HG02623 (cell line): ENCODE data around the gene POLR3K.
"Not testable (repeated sequence)": the region's sequence is repeated elsewhere in the genome, so short reads cannot be mapped to it uniquely, and the experiment has no call there.

ENCODE experiments used
- ATAC-seq: cut with Tn5 transposase; IDR thresholded peaks from one replicate; pipeline ENCODE4 v1.9.1; 2021; ENCODE audit warnings: moderate library complexity; ENCODE audit not compliant: unreplicated experiment

Gene POLR3K

GRCh38 chr16:24151-24550 is 29.3 kb downstream of the POLR3K start:
- ATAC-seq: not testable (repeated sequence)

DNA sequence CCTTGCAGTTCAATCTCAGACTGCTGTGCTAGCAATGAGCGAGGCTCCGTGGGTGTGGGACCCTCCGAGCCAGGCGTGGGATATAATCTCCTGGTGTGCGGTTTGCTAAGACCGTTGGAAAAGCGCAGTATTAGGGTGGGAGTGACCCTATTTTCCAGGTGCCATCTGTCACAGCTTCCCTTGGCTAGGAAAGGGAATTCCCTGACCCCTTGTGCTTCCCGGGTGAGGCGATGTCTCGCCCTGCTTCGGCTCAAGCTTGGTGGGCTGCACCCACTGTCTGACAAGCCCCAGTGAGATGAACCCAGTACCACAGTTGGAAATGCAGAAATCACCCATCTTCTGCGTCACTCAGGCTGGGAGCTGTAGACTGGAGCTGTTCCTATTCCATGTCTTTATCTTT is 32.5 kb downstream of the POLR3K start:
- ATAC-seq: not testable (repeated sequence)

GRCh38 chr16:17062-17765 is 36.2 kb downstream of the POLR3K start:
- not testable (repeated sequence) for ATAC-seq

DNA sequence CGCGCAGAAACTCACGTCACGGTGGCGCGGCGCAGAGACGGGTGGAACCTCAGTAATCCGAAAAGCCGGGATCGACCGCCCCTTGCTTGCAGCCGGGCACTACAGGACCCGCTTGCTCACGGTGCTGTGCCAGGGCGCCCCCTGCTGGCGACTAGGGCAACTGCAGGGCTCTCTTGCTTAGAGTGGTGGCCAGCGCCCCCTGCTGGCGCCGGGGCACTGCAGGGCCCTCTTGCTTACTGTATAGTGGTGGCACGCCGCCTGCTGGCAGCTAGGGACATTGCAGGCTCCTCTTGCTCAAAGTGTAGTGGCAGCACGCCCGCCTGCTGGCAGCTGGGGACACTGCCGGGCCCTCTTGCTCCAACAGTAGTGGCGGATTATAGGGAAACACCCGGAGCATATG is 42.6 kb downstream of the POLR3K start:
- not testable (repeated sequence) for ATAC-seq

DNA sequence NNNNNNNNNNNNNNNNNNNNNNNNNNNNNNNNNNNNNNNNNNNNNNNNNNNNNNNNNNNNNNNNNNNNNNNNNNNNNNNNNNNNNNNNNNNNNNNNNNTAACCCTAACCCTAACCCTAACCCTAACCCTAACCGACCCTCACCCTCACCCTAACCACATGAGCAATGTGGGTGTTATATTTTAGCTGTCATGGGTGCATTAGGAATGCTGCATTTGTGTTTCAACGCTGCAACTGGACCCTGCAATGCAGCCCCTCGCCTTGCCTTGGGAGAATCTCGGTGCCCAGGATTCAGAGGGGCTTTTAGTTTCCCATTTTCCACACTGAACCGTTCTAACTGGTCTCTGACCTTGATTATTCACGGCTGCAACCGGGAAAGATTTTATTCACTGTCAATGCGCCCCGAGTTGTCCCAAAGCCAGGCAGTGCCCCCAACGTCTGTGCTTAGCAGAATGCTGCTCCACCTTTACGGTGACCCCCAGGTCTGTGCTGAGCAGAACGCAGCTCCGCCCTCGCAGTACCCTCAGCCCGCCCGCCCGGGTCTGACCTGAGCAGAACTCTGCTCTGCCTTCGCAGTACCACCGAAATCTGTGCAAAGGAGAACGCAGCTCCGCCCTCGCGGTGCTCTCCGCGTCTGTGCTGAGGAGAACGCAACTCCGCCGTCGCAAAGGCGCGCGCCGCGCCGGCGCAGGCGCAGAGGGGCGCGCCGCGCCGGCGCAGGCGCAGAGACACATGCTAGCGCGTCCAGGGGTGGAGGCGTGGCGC is 43.3 kb downstream of the POLR3K start:
- no peak for ATAC-seq
